Measurements from ENCODE around the gene HAUS3.
A peak's percentile ranks its signal among the peaks of the same experiment; 100 is the strongest.

HAUS3 gene

GRCh38 chr4:2262145-2262943 lies 20.4 kb upstream of the HAUS3 start:
- DNase-seq = peak; percentile 96 to 100 (median 97)

DNA sequence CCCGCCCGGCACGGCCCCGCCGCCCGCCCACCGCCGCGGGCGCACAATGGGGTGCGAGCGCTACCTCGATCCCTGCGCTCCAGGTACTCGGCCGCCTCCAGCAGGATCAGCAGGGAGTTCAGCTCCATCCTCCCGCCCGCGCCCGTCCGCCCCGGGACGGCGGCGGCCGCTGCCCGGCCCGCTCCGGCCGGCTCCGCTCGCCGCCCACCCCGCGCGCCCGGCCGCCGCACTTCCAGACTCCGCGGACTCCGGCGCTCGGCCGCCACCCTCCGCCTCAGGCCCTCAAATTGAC lies 19.9 kb upstream of the HAUS3 start, which contains the start of gene MXD4:
Gene MXD4 (minus strand): TSS at position 257 of the 292 bp plus-strand sequence. CDS start 129 bp downstream, at position 128.
- DNase-seq = no peak

GRCh38 chr4:2261110-2261852 lies 19.4 kb upstream of the HAUS3 start:
- DNase-seq = peak; percentile 25 to 68 (median 42)

DNA sequence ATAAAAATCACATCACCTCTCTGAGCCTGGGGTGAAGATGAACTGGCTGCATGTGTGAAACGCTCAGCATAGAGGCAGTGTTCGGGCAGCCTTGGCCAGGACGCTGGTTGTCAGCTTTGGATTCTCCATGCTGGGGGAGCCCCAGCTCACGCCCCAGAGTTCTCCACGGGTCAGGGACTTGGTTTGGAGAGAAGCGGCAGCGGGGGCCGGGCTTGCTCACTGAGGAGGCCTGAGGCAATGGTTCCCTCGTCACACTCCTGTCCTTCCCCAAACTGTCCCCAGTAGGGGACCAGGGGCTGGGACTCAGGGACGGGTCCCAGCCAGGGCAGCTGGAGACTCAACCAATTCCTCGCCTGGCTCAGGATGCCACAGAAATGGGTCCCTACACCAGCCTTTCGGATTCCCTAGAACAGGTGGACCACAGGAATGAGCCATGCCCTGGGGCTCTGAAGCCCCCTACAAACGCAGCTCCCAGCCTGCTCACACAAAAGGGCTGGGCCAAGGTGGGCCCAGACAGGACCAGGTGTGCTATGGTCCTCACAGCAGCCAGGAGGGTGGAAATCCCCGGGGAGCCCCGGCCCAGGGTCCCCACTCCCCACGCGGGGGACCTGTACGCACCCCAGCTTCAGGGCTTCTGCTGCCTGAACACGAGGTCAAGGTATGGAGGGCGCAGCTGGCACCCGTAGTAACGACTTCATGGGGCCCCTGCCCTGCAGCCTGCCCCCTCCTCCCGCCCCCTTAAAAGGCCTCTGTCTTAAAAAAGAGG lies 18.6 kb upstream of the HAUS3 start:
- peak in 1 of 5 donors; percentile 1 for DNase-seq

DNA sequence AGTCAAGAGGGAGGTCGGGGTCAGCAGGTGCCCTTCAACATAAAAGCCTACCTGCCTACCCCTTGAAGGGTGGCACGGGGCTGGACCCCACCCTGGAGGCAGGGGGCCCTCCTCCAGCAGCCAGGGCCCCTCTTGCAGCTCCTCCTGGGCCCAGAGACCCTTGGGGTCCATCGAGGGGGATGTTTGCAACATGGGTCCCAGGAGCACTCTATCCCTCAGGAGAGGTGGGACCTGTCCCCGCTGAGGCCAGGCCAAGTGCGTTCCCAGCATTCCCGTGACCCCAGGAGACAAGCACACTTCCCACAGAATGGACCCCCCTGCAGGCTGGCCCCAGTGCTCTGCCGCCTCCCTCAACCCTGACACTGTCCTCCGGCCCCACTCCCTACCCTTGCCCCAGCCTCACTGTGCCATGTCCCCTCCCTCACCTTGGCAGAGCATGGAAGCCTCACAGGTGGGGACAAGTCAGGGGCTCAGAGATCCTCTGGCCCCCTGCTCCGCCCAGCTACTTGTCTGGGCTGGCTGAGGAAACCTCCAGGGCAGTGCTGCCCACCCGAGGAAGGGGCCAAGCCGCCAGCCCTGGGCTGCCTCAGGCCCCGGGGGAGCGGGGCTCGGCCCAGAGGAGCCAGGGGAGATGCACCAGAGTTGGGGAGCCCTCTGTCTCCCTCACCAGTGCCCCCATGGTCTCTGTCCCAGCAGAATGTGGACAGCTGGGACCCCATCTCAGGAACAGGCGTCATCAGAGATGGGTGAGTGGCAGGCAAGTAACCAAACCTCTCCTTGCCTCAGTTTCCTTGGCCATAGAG lies 17.8 kb upstream of the HAUS3 start:
- DNase-seq = no peak

DNA sequence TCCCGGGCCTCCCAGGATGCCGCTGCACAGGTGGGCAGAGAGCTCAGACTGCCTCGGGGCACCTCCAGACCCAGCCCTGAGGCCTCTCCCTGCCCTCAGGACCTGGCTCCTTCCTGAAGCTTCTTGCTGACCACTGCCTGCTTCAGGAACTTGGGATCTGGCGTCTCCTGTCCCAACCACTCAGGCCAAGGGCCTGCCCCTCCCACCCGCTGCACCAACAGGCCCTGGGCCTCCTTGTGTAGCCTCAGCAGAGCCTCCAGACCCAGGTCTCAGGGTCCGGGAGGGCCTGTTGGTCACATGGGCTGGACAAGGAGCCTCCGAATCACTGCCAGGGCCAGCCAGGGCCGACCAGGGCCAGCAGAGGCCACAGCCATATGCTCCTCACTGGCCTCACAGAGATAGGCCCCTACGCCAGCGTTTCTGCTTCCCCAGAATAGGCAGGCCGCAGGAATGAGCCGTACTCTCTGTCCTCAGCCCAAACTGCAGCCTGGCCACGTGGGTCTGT lies 17.2 kb upstream of the HAUS3 start:
- no peak for DNase-seq

DNA sequence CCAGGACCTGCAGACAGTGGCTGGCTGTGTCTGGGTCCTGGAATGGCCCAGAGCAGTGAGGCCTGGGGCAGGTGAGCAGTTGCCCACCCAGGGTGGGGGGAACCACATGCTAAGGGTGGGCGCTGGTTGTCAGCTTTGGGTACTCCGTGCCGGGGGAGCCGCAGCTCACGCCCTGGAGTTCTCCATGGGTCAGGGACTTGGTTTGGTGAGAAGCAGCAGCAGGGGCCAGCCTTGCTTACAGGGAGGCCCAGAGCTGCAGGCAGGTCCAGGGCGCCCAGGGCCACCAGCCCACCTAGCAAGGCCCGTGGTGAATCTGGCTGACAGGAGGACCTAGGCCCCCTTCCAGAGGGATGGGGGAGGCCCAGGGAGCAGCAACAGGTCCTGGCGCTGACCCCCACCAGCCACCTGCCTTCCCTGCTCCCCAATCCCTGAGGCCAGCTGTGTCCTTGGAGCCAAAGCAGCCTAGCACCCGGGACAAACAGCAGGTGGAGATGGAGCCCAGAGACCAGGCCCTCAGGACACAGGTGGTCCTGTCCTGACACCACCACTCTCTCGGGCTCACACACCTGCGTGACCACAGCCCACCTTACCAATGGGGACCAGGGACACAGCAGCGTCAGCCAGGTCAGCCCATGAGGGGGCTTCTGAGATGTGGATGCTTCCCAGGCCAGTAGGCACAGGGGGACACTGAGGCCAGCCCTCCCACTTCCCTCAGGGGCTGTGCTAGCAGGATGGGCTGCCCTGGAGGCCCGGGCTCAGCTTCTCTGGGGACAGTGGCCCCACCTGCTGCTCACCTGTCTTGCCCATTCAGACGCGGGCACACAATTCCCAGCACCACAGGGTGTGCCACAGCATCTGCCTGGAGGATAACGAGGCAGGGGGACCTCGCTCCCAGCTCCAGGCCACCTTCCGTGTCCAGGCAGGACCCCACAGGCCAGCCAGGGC lies 16.4 kb upstream of the HAUS3 start:
- peak in 1 of 5 donors; percentile 3 for DNase-seq

DNA sequence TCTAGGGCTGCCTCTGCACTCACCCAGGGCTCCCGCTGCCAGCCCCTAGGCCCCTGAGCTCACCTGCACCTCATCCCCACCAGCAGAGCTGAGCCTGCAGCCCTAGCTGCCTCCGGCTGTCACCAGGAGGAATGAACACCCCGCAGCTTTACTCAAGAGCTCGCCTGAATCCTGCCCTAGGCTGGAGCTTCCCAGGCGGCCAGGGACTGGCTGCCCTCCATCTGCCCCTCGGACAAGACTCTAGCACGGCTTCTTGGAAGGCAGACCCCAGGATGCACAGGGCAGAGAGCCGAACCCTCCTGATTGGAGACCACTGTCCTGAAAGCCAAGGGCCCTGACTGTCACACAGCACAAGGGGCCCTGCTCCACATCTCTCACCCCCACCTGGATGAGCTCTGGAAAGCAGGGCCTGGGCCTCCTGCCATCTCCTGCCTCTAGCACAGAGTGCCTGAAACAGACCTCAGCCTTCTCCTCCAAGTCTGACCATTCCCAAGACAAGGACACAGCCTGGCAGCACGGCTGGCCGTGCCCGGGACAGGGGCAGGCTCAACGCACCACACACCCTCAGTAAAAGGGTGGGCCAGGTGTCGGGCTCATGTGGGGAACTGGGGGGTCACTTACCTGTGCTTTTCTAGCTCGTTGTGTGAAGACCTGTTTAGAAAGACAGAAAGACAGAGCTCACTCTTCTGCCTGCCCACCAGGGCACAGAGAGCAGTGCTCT lies 15.6 kb upstream of the HAUS3 start:
- no peak for DNase-seq

GRCh38 chr4:2256781-2257191 lies 14.9 kb upstream of the HAUS3 start:
- peak in 1 of 5 donors; percentile 6 for DNase-seq

DNA sequence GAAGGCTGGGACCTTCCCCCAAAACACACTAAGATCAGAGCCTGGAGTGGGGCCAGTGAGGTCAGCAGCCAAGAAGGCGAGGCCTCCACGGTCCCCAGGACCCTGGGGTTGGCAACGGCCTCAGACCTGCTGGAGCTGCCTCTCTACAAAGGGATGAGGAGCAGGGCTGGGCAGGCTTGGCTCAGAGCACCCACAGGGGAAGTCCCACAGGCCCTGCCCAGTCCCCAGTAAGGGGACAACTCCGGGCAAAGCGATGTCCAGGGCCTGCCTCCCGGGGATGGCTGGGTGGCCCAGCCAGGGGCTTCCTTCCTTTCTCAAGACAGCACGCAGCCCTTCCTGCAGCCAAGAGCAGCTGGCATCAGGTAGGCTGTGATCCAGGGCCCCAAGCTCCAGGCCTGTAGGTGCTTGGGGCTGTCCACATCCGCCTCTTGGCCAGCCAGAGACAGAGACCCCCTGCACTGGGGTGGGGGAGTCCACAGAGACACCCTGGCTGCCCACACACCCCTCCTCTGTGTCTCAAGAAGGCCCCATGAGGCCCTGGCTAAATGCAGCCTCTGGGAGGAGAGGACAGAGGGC lies 14.3 kb upstream of the HAUS3 start:
- no peak for DNase-seq

DNA sequence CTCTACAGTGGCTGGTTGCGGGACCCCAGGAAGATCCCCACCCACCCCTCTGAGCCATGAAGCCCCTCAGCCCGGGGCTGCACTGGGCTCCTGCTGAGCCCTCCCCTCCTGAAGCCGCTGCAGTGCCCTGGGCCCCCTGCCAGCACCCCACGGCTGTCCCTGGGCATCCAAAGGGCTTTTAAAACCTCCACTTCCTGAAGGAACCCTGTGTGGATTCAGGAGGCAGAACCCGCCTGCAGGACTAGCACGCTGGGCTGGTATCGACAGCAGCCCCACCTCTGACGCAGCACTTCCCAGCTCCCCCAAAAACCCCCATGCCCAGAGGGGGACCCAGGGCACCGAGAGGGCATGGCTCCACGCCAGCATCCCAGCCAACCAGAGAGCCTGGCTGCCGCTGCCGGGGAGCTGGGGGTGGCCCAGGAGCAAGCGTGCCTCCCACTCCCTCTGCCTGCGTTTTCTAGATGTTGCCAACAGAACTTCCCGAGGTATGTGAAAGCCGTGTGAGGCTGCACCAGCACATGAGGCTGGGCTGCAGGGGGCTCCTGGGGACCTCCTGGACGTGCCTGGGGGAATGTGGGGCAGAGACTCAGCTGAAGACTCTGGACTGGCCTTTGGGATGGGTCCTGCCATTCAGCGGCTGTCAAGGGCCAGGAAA lies 13.7 kb upstream of the HAUS3 start:
- peak in 1 of 5 donors; percentile 5 for DNase-seq

DNA sequence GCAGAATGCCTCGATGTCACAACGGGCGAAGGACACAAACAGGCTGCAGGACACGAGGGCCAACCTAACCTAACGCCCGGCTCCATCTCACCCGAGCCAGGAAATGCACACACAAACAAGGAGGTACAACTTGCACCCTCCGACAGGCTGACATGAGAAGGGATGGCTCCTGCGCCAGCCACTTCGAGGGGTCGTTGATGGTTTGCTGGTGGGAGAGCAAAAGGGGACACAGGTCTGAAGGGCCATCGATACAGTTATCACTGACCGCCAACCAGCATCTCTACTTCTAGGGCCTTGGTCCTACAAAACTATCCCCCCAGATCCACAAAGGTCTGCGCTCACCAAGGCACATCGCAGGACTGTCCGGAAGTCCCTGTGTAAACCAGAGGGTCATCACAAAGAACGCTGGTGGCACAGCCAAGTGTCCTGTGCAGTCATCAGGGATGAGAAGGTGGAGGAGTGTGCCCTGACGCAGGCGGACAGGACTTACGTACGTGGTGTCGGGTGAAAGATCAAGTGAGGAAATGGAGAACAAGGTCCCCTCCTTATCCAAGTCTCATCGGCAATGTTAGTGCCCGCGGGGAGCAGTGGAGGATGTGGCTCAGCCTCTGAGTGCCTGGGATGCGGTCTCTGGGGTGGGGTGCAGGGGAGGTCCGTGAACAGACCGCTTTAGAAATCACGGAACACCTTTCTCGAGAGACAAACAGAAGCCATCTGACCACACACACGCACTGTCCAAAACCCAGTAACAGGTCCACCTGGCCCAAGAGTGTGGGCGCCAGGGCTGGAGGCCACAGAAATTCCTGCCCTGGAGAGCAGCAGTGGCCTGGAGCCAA lies 13.0 kb upstream of the HAUS3 start:
- peak in 1 of 5 donors; percentile 5 for DNase-seq

DNA sequence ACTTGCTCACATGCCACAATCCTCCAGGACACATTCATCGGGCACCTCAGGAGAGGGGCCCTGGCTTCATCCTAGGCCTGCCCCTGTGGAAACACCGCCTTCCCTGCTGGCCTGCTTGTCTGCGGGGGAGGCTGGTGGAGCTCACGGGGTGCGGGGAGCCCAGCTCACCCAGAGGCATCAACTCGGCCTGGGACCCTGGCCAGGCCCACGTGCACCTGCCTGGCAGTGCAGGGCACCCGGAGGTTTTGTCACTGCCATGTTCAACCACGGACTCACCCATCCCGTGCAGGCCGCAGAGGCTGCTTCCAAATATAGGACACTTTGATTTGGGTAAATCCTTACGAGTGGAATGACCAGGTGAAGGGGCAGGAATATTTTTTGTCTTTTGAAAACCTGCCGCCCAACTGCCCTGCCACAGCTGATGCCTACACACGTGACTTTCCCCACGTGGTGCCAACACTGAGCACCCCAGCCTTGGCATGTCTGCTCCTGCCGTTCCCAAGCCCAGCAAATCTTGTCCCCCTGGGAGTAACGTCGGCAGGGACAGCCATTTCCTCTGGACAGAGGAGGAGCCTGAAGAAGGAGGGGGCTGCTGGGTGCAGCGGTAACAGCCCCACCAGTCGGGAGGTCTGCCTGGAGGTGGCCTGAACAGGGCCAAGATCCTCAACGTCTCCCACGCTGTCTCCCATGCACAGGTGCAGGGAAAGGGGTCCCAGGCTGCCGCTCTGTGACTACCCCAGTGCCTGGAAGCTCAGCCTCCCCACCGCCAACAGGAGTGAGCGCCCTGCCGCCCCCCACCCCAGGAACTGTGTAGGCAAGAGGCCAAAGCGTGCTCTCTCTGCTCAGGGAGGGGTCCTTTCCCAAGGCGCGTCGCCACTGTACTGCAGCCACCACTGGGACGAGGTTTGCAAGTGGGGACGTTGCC lies 11.5 kb upstream of the HAUS3 start:
- no peak for DNase-seq

DNA sequence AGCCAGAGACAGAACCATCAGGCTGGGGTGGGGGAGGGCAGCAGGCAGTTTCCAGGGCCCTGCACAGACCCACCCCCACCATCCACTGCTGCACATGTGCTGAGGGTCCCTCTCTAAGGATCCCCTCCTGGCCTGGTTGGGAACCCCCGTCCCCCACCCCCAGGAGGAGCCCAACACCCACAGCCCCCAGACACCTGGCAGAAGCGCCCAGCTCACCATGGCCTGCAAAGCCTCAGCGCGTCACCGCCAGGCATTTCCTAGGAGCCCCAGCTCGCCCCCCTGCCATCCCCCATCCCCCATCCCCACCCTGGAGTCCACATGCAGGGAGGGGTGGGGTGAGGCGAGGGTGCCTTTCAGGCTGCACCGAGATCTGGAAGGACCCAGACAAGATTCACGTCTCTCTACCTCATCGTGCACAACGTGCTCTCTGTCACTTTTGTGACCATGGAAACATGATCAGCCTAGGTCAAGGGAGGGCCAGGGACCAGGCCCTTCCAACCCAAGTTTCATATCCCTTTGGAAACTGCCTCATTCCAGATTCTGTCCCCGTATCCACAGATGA lies 10.7 kb upstream of the HAUS3 start:
- DNase-seq = no peak

DNA sequence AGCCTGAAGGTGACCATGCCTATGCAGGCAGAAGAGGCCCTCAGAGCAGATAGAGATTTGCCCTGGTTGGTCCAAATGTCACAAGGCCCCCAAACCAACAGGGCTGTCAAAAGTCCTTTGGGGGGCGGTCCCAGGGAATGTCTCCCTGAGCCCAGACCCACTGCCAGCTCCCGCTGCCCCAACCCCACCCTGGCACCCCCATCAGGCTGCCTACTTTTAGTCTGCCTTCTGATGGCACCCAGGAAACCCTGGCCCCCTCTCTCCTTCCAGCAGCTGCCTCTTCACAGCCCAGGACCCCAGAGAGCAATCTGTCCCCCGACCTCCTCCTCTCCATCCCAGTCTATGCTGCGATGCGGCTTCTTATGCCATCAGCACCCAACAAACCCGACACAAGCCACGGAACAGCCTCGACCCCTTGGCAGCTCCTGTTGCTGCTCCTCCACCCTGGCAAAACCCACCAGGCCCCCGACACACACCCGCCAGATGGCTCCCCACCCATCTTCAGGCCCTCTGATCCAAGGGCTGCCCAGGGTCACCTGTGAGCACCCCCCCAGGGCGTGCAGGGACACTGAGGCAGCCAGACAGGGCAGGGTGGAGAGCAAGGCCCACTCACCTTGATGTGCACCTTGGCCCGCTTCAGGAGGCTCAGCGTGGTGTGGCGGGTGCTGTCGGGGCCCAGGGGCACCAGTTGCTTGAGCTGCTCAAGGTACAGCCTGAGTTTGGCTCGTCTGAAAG lies 10.0 kb upstream of the HAUS3 start:
- DNase-seq = no peak

DNA sequence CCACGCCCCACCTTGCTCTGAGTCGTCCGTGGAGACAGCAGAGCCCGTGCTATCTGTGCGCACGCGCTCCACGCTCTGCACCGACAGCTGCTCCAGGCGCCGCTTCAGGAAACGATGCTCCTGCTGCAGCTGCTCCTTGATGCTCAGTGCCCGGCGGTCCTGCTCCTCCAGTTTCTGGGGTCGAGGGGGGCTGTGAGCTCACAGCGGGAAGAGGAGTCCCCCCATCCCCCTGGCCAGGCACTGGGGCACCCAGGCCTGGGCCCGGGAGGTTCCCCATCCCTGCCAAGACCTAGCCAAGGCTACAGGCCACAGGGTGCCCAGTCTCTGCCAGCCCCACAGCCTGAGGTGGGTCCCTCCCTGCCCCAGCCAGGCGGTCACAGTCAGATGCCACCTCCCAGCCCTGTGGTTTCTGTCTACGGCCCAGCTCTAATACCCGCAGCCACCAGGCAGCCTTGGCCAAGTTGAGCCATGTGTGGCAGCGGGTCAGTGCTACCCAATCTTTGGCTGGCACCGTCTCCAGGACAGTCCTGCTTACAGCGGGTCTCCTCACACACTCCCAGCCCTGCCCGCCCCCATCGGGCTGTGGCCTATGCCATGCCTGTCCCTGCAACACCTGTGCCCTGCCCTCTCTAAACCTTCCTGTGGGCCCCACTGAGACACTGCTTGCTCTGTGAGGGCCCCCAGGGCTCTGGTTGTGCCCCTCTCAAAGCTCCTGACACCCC lies 9.3 kb upstream of the HAUS3 start:
- no peak for DNase-seq
